ENCODE measurements around the gene CRYGB.

CRYGB gene, protein sequence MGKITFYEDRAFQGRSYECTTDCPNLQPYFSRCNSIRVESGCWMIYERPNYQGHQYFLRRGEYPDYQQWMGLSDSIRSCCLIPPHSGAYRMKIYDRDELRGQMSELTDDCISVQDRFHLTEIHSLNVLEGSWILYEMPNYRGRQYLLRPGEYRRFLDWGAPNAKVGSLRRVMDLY

DNA sequence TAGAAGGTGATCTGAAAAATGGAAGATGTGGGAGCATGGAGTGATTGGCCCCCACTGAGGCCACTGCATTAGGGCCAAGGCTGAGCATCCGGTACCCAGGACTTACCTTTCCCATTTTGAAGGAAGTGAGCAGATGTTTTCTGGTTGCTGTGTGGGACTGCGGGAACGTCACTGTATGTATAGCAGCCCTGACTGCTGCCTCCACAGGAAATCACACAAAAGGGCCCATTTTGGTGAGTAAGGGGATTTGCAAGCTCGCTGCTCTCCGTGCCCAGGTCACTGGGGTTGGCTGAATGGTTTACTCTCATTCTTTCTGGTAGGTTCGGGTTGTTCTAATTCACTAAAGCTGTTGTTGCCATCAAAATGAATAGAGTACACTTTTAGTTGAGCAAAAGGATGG, at the start of gene CRYGB:
Gene CRYGB, minus strand, starts transcription at position 153 of the 400 bp plus-strand sequence. Its CDS starts 38 bp downstream, at position 115.
- no peak for DNase-seq

DNA sequence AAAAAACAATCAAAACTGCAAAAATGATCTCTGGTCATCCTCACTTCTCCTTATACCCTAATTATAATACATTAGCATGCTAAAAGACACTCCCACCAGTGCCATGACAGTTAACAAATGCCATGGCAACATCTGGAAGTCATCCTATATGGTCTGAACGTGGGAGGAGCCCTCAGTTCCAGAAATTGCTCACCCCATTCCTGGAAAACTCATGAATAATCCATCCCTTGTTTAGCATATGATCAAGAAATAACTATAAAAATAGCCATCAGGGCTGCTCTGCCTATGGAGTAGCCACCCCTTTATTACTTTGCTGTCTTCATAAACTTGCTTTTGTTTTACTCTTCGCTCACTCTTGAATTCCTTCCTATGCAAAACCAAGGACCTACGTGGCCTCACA, 49.6 kb upstream of the CRYGB start:
- no peak for DNase-seq

DNA sequence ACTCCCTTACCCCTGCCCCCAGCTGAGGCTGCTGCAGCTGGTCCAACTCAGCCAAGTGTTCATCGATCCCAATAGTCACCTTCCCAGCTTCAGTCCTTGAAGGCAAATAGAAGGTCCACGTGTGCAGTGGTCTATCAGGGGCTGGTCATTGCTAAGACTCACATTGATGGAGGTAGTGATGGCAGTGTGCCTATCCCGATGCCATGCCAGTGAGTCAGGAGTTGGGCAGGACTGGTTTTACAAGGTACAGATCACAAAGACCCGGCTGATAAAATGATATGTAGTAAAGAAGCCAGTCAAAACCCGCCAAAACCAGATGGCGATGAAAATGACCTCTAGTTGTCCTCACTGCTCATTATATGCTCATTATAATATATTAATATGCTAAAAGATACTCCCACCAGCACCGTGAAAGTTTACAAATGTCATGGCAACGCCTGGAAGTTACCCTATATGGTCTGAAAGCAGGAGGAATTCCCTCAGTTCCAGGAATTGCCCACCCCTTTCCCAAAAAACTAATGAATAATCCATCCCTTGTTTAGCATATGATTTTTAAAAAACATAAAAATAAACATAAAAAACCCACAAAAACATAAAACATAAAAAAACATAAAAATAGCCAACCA, 46.8 kb upstream of the CRYGB start:
- no peak for DNase-seq

DNA sequence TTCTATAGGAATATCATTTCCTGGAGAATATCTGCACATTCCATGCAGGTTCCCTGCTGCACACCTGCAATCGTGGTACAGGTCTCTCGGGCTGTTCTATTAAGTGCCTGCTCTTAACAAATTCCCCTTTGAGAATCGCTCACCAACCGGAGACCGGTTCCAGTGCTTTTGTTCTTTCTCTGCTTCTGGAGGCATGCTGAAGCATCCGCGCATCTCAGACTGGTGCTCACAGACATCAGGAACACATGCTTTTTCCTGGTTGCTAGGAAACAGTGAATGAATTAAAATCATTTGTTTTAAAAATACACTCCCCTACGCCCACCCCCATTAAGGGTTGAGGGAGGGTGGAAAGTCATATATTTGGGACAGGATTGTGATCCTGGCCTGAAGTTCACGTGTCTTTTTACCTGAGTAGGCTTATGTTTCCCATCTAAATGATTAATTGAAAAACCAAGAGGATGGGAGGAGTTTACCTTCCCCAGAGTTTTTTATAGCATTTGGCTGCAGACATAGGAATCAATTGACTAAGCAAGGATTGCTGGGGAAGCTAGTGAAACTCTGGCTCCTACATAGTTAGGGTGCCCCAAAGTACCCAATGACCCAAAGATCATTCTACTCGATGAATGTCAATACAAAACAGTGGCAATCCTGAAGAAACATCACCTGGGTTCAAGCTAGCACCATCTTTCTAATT, 44.0 kb upstream of the CRYGB start, which contains the start of gene C2orf80:
Gene C2orf80, minus strand, starts transcription at position 221 of the 694 bp plus-strand sequence. CDS start 3,044 bp downstream, outside the sequence.
- DNase-seq: no peak

DNA sequence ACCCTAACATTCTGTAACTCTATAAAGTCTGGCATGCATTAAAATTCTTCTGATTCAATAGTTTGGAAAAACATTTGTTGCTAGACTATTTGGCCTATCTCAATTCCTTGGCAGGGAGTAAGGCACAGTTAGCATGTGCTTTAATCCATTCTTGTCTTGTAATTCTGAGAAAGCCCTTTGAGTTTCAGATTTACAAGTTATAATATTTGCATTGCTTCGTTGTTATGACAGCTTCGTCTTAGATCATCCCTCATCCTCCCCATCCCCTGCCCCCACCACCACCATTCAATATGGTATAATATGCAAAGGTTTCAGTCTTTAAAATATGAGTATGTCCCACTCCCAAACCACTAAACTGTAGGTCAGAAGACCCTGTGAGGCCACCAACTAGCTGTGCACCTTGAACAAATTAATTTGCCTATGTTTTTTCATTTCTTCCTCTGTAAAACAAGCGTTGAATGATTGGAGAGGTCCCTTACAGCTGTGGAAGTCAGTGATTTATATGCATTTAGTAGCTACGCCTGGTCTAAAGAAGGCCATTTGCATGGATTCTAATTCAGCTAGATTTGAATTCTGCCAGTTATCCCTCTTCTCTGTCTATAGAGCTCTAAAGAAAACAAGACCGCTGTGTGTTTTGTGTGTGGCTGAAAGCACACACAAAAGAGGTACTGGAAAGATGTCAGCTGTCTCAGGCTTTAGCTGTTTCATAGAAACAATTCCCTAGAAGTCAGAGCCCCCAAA, 43.3 kb upstream of the CRYGB start:
- no peak for DNase-seq

DNA sequence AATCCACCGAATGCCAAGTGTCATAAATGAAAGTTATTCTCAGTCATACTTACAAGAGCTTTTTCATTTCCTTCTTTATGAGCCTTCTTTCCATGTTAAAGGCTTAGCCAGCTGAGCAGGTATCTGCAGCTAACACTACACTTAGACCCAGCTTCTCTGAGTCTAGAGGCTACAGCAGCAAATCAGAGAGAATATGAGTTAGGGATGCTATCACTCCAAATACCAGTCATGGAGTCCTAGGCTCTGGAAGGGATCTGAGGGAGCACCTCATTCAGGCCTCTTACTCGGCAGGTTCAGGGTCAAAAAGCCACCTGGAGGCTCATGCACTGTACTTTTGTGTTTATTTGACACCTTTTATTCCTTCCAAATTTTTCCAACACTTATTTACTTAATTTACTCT, 40.9 kb upstream of the CRYGB start:
- no peak for DNase-seq

DNA sequence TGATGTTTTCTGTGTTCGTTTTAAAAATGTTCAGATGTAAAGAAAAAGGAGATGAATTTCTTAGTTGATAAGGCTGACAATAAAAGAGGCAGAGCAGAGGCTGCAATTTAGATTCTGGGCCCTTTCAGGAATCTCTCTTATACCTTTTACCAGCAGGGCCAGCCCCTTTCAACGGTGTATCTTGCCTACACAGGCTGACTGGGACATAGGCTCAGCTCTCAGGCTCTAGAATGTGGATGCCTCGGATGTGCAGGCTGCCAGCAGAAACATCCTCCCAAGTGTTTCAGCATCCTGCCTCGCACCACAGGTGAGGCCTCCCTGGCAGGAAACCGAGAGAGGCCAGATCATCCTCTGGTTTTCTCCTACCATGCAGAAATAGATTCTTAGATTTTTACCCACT, 40.5 kb upstream of the CRYGB start:
- DNase-seq: no peak

DNA sequence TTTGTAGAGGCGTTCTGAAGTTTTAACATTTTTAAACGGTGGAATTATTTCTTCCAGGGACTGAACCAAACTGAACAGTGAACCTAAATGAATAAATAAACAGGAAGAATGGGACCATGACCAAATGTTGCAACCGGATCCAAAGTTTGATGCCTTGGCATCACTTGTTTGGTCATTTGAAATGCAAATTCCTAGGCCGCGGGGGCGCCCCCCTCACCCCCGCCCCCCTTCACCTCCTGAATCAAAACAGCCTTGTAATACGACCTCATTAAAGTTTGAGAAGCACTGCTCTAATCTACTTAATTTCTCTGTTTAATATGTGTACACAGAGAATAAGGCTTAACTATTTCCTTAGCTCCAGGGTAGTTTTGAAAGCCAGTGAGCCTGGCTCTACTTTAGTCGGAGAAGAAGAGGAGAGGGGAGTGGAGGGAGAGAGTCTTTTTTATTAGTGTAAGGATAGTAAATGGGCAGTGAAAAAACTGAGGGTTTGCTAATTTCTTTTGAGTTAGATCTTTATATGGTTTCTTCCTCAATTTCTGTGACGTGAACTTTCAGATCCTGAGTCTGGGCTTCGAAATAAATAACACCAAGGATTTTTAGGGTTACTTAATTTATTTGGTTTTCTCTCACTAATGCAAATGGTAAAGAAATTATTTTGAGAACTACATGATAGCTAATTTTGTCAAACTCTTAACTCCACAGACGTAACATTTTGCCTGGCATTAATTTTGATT, 38.2 kb upstream of the CRYGB start:
- DNase-seq: no peak

DNA sequence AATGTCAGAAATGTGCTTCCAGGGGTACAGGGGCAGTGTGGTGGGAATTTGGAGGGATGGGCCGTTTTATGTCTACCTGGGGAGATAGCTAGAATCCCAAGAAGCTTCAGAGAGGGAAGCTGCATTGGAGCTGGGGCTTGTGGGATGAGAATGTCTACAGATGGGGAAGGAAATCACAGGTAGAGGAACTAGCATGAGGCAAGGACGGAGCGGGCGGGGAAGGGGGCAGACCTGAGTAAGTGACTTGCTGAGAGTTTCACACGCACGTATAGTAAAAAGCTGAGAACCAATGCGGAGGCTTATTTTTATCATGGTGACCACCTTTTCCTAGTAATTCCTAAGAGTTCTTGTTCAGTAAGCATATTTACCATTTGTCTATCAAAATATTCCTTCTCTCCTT, 37.6 kb upstream of the CRYGB start:
- no peak for DNase-seq

DNA sequence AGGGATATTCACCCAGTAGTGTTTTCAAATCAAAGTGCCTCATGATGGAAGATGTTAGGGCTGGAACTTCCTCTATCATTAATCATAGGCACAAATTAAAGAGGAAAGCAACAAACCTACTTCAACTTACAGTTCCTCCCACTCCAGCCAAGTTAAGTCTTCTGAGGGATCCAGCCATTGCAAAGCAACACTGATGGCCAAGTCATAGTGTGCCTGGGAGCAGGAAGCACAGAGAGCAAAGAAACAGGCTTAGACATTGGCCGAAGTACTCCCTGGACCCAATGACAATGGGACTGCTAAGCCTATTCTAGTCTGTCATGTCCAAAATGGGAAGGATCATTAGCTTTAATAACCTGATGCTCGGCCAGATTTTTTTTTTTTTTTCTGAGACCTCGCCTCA, 36.9 kb upstream of the CRYGB start:
- DNase-seq: no peak

DNA sequence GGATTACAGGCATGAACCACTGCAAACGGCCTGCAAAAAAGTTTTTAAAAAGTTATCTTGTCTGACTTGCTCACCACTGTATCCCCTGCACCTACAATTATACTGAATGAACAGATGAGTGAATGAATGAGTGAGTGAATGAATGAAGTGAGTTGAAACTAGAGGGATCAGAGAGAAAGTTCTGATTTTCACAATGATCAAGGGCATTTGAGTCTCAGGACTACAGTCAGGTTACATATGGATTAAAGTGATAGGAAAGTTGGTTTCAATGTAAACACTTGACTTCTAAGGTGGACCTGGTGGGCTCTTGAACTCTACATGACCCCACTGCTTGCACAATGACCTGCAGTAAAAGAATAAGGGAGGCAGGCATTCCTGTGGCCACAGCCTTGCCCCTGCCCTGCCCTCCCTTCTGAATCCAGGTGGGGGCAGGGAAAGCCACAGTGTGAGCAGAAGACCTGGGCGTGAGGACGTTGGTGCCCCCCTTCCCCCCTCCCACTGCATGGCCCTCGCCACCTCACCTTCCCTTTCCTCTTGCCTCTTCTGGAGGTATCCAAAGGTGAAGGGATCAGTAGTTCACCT, 33.2 kb upstream of the CRYGB start:
- no peak for DNase-seq

DNA sequence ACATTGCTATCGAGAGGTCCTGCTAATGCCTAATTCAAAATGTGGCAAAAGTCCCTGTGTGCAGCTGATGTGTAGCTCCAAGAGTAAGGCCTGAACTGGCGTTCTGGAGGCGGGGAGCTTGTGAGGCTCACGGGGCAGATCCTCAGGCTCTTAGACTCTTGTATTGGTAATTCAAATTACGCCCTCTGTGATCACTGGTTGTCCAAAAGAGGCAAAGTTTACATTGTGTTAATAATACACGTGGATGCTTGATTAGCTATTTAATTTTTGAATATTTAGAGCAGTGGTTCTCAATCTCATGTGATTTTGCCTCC, 29.8 kb upstream of the CRYGB start:
- DNase-seq: no peak

DNA sequence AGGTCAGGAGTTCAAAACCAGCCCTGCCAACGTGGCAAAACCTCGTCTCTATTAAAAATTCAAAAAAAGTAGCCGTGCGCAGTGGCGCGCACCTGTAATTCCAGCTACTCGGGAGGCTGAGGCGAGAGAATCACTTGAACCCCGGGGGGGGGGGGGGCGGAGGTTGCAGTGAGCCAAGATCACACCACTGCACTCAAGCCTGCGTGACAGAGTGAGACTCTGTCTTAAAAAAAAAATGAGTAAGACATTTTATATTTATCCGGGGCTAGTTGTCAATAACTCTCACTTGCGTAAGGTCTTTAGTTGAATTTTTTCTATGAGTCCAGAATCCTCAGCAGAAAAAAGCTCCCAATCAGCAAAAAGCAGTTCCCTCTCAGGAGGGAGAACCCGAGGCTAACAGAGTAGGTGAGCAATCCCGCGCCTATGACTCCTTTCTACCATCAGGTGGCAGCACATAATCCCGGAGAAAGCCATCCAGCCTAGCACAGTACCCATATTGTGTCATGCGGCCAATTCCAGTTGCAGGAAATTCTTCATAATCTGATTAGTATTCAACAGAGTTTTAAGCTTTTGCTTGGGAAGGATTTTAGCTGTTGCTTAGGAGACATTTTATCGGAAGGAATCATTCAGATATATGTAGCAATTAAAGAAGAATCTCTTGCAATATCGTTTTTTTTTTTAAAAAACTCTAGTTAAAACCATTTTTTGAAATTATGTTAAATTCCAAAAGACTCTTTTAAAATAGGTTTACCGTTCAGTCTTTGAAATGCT, 29.3 kb upstream of the CRYGB start:
- DNase-seq: no peak

DNA sequence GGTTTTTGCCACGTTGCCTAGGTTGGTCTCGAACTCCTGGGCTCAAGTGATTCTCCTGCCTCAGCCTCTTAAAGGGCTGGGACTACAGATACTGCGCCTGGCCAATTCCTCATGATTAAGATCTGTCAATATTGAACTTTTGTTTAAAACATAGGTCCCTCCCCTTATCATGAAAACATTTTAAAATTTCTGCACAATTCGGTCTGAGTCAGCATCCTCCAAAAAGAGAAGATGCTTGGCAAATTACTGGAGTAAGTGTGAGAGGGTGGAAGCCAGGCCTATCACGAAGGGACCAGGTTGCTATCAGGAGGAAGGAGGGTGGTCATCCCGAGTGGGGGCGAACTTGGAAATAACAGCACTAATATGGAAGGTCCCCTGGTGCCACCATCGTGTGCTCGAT, 28.2 kb upstream of the CRYGB start:
- no peak for DNase-seq

DNA sequence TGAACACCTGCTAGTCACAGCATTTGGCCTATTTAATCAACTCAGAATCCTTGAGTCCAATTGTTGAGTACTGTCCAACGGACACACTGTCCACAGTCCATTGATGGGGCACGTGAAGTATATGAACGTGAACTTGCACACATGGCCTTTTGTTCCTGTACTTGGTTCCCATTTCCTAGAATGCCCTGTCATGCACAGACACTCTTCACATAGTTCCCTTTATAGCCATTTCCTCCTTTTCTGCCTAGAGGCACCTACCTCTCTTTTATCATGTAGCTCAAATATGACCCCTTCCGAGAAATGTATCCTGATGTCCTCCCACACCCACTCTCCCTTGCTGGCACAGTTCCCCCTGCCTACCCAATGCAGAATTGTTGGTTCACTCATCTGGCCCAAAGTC, 26.2 kb upstream of the CRYGB start:
- DNase-seq: no peak

DNA sequence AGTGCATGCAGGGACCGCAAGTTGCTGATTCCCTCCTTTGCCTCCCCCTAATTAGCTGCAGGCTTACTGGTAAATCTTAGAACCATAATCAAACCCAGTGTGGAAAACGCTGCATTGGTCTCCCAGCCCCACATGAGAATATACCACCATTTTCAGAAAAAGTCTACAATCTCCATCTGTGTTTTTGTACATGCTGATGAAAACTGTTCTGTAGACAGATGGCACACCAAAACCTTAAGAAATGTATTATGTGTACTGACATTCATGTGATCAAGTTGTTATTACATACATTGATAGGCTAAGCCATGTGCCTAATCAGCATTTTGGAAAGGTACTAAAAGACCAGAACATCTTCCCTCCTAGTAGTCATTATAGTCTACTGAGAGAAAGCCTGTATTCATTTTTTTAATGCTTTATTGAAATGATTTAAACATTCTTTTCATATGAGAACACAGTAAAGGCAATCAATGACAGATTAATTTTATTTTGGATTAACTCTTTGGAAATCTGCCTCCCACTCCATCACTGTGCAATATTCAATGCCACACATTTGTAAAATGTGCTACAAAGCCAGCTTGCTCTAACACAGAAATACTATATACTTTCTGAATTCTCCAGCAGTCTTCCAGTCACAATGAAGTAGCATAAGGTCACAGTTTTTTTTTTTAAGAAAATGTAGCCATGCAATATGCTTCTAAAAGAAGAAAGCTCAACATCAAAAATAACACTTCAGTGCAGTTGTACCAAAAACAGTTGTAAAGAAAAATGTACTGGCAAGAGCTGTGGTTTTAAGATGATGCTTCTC, 19.2 kb upstream of the CRYGB start:
- no peak for DNase-seq

DNA sequence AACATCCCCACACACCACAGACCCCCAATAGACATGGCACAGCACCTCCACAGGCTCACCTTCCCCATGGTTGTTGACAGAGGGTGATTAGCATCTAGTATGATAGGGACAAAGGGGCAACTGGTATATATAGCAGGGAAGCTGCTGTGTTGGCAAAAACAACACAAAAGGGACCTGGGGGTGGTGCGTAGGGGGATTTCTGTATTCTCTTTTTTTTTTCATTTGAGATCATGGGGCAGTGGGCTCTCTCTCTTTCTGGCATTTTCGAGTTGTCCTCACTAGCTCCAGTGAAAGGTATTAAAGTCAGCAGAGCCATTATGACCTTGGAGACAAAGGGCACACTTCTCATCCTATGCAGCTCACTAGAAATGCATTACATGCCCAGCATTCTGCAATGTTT, 17.5 kb upstream of the CRYGB start, which contains the start of gene CRYGA:
Gene CRYGA, minus strand, starts transcription at position 101 of the 400 bp plus-strand sequence. Its CDS starts 33 bp downstream, at position 68.
- DNase-seq: no peak

DNA sequence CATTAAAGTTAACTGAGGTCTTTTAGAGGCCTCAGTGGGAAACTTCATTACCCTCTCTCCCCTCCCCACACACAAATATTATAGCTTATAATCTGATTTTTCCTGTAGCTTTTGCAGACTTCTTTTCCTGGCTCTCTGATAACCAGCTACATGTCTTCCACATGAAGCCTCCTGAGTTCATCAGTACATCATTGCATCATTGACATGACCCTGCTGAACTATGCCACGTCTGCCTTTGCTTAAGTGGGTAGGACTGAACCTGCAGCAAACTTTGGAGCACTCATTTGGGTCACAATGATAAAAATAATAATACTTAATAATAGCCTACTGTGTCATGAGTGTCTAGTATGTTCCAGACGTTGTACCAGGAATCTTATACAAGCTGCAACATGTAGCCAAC, 10.5 kb upstream of the CRYGB start:
- no peak for DNase-seq

DNA sequence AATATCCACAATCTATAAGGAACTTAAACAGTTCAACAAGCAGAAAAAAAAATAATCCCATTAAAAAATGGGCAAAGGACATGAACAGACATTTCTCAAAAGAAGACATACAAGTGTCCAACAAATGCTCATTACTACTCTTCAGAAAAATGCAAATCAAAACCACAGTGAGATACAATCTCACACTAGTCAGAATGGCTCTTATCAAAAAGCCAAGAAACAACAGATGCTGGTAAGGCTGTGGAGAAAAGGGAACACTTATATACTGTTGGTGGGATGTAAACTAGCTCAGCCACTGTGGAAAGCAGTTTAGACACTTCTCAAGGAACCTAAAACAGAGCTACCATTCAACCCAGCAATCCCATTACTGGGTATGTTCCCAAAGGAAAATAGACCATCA, 7.2 kb upstream of the CRYGB start:
- DNase-seq: no peak

DNA sequence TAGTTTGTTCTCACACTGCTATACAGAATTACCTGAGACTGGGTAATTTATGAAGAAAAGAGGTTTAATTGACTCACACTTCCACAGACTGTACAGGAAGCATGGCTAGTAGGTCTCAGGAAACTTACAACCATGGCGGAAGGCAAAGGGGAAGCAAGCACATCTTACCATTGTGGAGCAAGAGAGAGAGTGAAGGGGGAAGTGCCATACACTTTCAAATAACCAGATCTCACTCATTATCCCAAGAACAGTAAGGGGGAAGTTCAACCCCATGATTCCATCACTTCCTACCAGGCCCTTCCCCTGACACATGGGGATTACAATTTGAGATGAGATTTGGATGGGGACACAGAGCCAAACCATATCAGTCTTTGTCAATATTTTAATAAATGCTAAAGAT, 5.0 kb upstream of the CRYGB start:
- DNase-seq: no peak

DNA sequence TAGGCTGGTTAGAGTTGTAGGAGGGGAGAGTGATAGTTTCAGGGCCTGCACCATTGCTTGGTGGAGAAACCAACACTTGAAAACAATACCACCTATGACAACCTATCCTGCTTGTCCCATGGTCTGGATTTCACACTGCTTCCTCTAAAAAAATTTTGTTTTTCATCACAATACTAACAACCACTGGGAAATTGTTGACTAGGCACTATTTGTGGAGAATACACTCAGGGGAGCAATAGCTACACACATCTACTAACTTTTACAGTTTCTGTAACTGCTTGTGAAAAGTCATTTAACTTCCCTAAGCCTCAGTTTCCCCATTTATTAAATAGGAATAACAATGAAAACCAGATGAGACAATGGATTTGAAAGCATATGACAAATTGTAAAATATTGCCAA, 4.1 kb upstream of the CRYGB start:
- no peak for DNase-seq
